WI38 (cell line): ENCODE data around the gene TECR.
"Not testable (repeated sequence)": the region's sequence is repeated elsewhere in the genome, so short reads cannot be mapped to it uniquely, and the experiment has no call there.

Source experiments
- H3K4me3 ChIP-seq: 2 replicates; pipeline ENCODE4 v1.5.1; 2011; ENCODE audit warnings: low read depth, mild to moderate bottlenecking, control low read depth, low read length
- TF ChIP-seq, protein P1 (sequence below): IDR thresholded peaks from 2 replicates; pipeline ENCODE4 v1.5.1; 2012; ENCODE audit warnings: low read depth, mild to moderate bottlenecking, control low read depth, low read length

The TECR gene

GRCh38 chr19:14542711-14543328 lies 13.4 kb downstream of the TECR start:
- H3K4me3 ChIP-seq, result no peak overlapping the region

GRCh38 chr19:14544047-14544446 lies 14.7 kb downstream of the TECR start:
- TF ChIP-seq, protein P1, sequence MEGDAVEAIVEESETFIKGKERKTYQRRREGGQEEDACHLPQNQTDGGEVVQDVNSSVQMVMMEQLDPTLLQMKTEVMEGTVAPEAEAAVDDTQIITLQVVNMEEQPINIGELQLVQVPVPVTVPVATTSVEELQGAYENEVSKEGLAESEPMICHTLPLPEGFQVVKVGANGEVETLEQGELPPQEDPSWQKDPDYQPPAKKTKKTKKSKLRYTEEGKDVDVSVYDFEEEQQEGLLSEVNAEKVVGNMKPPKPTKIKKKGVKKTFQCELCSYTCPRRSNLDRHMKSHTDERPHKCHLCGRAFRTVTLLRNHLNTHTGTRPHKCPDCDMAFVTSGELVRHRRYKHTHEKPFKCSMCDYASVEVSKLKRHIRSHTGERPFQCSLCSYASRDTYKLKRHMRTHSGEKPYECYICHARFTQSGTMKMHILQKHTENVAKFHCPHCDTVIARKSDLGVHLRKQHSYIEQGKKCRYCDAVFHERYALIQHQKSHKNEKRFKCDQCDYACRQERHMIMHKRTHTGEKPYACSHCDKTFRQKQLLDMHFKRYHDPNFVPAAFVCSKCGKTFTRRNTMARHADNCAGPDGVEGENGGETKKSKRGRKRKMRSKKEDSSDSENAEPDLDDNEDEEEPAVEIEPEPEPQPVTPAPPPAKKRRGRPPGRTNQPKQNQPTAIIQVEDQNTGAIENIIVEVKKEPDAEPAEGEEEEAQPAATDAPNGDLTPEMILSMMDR, result no peak
- no peak overlapping the region for H3K4me3 ChIP-seq

More at GRCh38 chr19:14542711-14543328, 13.4 kb downstream of the TECR start:
- TF ChIP-seq, protein P1, result no peak

- no peak overlapping the region for H3K4me3 ChIP-seq
Measured at GRCh38 chr19:14544977-14545715, 15.8 kb downstream of the TECR start.

DNA sequence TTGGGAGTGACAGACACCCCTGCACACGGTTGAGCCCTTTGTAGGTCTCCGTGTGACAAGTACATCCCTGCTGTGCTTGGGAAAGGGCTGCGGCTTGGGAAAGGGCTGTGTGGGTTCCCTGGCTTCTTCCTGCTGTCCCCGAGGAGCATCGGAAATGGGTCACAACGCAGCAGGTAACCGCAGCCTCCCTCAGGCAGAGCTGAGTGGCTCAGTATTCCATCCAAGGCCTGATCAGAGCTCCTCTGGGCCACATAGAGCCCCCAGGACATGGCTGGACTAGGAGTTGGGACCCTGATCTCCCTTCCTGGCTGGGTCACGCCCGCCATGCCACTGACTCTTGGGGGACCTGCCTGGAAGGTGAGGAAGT lies 16.3 kb downstream of the TECR start:
- H3K4me3 ChIP-seq, result no peak overlapping the region

More at GRCh38 chr19:14544977-14545715, 15.8 kb downstream of the TECR start:
- TF ChIP-seq, protein P1, result no peak

GRCh38 chr19:14550201-14550754 lies 20.9 kb downstream of the TECR start:
- TF ChIP-seq, protein P1, result no peak
- H3K4me3 ChIP-seq, result no peak overlapping the region

More for the DNA sequence above, 16.3 kb downstream of the TECR start:
- TF ChIP-seq, protein P1, result no peak

DNA sequence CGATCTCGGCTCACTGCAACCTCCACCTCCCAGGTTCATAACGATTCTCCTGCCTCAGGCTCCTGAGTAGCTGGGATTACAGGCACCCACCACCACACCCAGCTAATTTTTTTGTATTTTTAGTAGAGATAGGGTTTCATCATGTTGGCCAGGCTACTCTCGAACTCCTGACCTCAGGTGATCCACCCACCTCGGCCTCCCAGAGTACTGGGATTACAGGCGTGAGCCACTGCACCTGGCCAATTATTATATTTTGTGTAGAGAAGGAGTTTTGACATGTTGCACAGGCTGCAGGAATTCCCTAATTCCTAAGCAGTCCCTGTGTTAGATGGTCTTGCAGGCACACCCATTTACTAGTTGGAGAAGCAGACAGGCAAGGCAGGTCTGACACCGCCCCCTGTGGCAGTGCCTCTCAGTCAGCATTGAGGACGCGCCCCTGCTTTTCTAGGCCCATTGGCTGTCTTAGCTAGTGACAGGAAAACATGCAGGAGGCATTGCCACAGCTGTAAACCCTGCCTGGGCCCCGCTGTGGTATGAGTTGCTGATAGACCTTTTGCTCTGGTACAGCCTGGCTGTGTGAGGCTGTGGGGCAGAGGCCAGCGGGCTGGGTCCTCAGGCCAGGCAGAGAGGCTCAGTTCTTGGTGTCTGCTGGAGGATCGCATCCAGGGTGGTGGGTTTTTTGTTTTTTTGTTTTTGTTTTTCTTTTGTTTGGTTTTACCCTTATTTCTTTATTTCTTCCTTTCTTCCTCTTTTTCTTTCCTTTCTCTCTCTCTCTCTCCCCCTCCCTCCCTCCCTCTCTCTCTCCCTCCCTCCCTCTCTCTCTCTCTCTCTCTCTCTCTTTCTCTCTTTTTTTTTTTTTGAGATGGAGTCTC lies 22.0 kb downstream of the TECR start:
- H3K4me3 ChIP-seq, result not testable (repeated sequence)

DNA sequence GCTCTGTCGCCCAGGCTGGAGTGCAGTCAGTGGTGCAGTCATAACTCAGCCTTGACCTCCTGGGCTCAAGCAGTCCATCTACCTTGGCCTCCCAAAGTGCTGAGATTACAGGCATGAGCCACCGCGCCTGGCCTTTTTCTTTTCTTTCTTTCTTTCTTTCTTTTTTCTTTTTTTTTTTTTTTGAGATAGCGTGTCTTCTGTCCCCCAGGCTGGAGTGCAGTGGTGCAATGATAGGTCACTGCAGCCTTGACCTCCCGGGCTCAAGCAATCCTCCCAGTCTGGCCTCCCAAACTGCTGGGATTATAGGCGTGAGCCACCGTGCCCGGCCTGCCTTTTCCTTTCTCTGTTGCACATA lies 22.6 kb downstream of the TECR start:
- not testable (repeated sequence) for H3K4me3 ChIP-seq
